Measurements from ENCODE around the gene DGKH.

DNA sequence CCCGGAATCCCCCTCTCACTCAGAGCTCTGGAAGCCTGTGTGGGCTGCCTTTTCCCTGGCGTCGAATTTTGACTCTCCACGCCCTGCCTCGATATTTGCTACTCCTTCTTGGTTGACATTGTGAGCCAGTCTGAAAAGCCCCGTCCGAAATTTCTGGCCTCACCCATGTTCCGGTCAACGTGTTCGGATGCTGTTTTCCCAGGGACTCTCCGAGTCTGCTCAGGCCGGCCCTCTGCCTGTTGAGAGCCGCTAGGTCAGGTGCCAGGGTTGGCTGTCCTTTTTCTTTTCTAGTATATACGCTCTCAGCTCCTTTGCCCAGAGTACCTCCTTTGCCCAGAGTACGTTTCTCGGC is 6.8 kb upstream of the DGKH start:
- TF ChIP-seq, protein P1, sequence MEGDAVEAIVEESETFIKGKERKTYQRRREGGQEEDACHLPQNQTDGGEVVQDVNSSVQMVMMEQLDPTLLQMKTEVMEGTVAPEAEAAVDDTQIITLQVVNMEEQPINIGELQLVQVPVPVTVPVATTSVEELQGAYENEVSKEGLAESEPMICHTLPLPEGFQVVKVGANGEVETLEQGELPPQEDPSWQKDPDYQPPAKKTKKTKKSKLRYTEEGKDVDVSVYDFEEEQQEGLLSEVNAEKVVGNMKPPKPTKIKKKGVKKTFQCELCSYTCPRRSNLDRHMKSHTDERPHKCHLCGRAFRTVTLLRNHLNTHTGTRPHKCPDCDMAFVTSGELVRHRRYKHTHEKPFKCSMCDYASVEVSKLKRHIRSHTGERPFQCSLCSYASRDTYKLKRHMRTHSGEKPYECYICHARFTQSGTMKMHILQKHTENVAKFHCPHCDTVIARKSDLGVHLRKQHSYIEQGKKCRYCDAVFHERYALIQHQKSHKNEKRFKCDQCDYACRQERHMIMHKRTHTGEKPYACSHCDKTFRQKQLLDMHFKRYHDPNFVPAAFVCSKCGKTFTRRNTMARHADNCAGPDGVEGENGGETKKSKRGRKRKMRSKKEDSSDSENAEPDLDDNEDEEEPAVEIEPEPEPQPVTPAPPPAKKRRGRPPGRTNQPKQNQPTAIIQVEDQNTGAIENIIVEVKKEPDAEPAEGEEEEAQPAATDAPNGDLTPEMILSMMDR (IDR thresholded peaks at IDR 0.05): peak in 5 of 6 experiments; percentile 33 to 54 (median 40)
- no peak for TF ChIP-seq POLR2A (IDR thresholded peaks at IDR 0.05)
